Gastrocnemius medialis (tissue), 4 donors: ENCODE results near the gene FNDC3B.

Experiments used
- CTCF ChIP-seq, 5 experiments: fragments of 450-650 bp in 3 of 5; fragments of 200-600 bp in 2 of 5; sonication (generic) in 2 of 5; IDR thresholded peaks in 4 of 5; conservative IDR thresholded peaks in 1 of 5; 1 replicate in 4 of 5; 2 replicates in 1 of 5; pipeline ENCODE4 v1.5.1; 2016 to 2019; ENCODE audit warnings: antibody characterized with exemption in 5 of 5, mild to moderate bottlenecking in 3 of 5, moderate library complexity in 3 of 5
- POLR2A ChIP-seq, 2 donors: fragments of 450-650 bp; IDR thresholded peaks; one replicate each; pipeline ENCODE4 v1.6.1; 2017; ENCODE audit warnings: antibody characterized with exemption in 2 of 2, mild to moderate bottlenecking in 2 of 2, moderate library complexity in 2 of 2

GRCh38 chr3:172438186-172438585 lies 398.8 kb downstream of the FNDC3B start:
- TF ChIP-seq CTCF (IDR thresholded peaks at IDR 0.05 in 4 of 5, conservative IDR thresholded peaks at IDR 0.05 in 1 of 5) (no peak), POLR2A (IDR thresholded peaks at IDR 0.05) (no peak)
